ENCODE measurements around the gene PRC1.
"Not testable (repeated sequence)": the region's sequence is repeated elsewhere in the genome, so short reads cannot be mapped to it uniquely, and the experiment has no call there.

Gene PRC1

GRCh38 chr15:90931575-90931827 is 62.8 kb downstream of the PRC1 start:
- in situ Hi-C loops (cut with MboI; ENCODE audit: low pct_unique_long_range_greater_than_20kb, low sequenced_read_pairs, unreplicated experiment) = no loop called here
- TF ChIP-seq, protein P1, sequence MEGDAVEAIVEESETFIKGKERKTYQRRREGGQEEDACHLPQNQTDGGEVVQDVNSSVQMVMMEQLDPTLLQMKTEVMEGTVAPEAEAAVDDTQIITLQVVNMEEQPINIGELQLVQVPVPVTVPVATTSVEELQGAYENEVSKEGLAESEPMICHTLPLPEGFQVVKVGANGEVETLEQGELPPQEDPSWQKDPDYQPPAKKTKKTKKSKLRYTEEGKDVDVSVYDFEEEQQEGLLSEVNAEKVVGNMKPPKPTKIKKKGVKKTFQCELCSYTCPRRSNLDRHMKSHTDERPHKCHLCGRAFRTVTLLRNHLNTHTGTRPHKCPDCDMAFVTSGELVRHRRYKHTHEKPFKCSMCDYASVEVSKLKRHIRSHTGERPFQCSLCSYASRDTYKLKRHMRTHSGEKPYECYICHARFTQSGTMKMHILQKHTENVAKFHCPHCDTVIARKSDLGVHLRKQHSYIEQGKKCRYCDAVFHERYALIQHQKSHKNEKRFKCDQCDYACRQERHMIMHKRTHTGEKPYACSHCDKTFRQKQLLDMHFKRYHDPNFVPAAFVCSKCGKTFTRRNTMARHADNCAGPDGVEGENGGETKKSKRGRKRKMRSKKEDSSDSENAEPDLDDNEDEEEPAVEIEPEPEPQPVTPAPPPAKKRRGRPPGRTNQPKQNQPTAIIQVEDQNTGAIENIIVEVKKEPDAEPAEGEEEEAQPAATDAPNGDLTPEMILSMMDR (IDR thresholded peaks at IDR 0.05; ENCODE audit: extremely low read depth, insufficient read depth, missing control alignments) = no peak
- no peak for DNase-seq (ENCODE audit: low spot score)

DNA sequence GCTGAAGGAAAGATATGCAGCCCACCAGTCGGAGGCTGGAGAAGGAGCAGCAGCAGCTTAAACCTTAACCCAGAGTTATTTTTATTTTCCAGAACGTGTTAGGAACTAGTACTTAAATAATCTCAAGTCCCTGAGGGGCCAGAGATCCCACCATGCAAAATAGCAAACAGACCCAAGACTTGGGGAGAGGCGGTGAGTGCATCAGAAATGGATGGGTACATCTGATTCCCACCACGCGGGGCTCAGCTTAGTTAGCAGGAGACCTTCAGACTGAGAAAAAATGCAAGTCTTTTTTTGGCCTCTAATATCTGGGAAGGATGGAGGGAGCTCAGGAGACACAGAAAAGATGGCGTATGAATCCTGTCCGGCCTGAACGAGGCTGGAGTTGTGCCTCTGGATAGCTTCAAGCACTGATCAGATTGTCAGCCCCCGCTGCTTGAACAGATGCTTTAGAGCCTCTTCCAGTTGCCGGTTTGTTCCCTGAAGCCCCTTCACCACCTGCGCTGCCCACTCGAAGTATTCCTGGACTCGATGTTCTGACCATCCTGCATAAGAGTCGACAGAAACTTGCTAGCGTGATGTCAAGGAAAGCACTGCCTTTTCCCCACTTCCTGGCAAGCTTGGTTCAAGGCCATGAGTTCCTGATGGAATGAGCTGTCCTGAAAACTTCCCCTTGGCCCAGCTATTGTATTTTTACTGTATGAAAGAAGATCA is 63.3 kb downstream of the PRC1 start:
- DNase-seq (ENCODE audit: low spot score) = no peak
- TF ChIP-seq, protein P1 (IDR thresholded peaks at IDR 0.05; ENCODE audit: extremely low read depth, insufficient read depth, missing control alignments) = no peak
- in situ Hi-C loops (cut with MboI; ENCODE audit: low pct_unique_long_range_greater_than_20kb, low sequenced_read_pairs, unreplicated experiment) = no loop called here

DNA sequence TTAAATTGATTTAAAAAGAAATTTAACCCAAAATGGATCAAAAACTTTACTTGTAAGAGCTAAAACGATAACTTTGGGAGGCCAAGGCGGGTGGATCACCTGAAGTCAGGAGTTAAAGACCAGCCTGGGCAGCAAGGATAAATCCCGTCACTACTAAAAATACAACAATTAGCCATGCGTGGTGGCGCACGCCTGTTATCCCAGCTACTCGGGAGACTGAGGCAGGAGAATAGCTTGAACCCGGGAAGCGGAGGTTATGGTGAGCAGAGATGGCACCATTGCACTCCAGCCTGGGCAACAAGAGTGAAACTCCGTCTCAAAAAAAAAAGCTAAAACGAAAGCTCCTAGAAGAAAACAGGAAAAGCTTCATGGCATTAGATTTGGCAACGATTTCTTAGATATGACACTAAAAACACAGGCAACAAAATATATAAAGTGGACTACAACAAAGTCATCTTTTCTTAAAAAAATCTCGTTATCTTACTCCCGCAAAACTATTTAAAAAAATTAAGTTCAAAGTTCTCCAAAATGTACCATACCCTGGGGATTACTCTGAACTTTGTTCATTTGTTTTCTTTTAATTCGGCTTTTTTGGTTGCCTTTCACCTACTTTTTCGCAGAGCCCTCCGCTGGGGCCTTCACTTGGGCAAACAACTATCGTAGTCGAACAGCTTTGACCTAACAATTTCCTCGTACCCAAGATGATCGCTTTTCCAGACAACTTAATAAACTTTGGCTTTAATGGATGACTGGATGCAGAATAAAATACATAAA is 64.9 kb downstream of the PRC1 start:
- in situ Hi-C loops (cut with MboI; ENCODE audit: low pct_unique_long_range_greater_than_20kb, low sequenced_read_pairs, unreplicated experiment) = no loop called here
- no peak for DNase-seq (ENCODE audit: low spot score)
- TF ChIP-seq, protein P1 (IDR thresholded peaks at IDR 0.05; ENCODE audit: extremely low read depth, insufficient read depth, missing control alignments) = no peak

DNA sequence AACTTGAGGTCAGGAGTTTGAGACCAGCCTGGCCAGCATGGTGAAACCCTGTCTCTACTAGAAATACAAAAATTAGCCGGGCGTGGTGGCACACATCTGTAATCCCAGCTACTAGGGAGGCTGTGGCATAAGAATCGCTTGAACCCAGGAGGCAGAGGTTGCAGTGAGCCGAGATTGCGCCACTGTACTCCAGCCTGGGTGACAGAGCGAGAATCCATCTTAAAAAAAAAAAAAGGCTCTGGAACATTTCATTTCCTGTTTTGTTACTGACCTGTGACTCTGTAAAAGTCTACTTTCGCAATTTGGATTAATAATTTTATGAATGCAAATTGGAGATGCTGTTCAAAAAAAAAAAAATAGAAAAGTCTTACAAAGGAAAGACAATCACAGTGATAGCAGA is 66.2 kb downstream of the PRC1 start:
- in situ Hi-C loops (cut with MboI; ENCODE audit: low pct_unique_long_range_greater_than_20kb, low sequenced_read_pairs, unreplicated experiment); DNase-seq (ENCODE audit: low spot score): not testable (repeated sequence)

GRCh38 chr15:90926766-90927165 is 67.6 kb downstream of the PRC1 start:
- in situ Hi-C loops (cut with MboI; ENCODE audit: low pct_unique_long_range_greater_than_20kb, low sequenced_read_pairs, unreplicated experiment); DNase-seq (ENCODE audit: low spot score): not testable (repeated sequence)

DNA sequence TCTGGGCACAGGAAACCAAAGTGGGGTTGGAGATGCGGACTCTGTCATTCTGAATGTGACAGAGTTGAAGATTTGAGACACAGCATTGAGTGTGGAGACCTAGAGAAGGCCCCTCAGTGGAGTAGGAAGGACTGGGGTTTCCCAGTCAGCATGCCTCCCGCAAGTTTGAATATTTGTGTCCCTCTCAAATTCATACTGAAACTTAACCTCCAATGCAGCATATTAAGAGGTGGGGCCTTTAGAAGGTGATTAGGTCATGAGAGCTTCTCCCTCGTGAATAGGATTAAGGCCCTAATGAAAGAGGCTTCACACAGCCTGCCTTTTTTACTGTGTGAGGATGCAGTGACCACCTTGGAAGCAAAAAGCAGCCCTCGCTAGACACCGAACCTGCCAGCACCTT is 70.0 kb downstream of the PRC1 start:
- TF ChIP-seq, protein P1 (IDR thresholded peaks at IDR 0.05; ENCODE audit: extremely low read depth, insufficient read depth, missing control alignments) = no peak
- peak; percentile 80 for DNase-seq (ENCODE audit: low spot score)

DNA sequence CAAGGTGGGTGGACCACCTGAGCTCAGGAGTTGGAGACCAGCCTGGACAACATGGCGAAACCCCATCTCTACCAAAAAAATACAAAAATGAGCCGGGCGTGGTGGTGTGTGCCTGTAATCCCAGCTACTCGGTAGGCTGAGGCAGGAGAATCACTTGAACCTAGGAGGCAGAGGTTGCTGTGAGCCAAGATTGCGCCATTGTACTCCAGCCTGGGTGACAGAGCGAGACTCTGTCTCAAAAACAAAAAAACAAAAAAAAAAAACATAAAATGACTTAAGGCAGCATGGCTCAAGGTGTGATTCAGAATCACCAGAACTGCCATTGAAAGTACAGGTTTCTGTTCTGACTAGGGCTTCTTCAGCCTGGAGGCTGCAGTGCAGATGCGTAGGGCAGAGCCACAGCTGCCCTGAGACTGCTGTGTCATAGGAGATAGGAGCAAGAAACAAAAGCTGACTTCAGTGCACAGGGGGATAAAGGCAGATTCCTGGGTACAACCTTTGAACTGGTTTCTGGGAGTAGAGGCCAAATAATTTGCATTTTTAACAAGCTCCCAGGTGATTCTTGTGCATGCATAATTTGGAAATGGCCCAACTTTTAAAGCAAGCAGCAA is 71.5 kb downstream of the PRC1 start:
- in situ Hi-C loops (cut with MboI; ENCODE audit: low pct_unique_long_range_greater_than_20kb, low sequenced_read_pairs, unreplicated experiment) = not testable (repeated sequence)
- peak; percentile 80 for DNase-seq (ENCODE audit: low spot score)

More for the DNA sequence above, 70.0 kb downstream of the PRC1 start:
- in situ Hi-C loops (cut with MboI; ENCODE audit: low pct_unique_long_range_greater_than_20kb, low sequenced_read_pairs, unreplicated experiment) = no loop called here

DNA sequence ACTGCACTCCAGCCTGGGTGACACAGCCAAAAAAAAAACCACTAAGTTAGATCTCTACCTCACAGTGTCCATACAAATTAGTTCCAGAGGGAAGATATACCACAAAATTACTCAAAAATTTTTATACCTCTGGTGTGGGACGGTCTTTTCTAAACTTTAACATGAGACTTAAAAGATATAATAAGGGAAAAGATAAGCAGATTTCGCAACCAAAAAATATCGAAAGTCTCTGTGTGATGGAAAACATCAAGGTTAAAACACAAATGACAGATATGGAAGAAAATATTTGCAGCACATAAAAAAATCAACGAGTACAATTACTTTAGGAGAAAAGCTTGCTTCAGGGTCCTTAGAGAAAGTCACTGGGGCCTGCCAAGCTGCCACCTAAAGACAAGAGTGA is 72.4 kb downstream of the PRC1 start:
- in situ Hi-C loops (cut with MboI; ENCODE audit: low pct_unique_long_range_greater_than_20kb, low sequenced_read_pairs, unreplicated experiment) = no loop called here
- TF ChIP-seq, protein P1 (IDR thresholded peaks at IDR 0.05; ENCODE audit: extremely low read depth, insufficient read depth, missing control alignments) = no peak
- no peak for DNase-seq (ENCODE audit: low spot score)

Data from GM13977 (cell line).